ENCODE data around the gene FMN2.

Gene FMN2

DNA sequence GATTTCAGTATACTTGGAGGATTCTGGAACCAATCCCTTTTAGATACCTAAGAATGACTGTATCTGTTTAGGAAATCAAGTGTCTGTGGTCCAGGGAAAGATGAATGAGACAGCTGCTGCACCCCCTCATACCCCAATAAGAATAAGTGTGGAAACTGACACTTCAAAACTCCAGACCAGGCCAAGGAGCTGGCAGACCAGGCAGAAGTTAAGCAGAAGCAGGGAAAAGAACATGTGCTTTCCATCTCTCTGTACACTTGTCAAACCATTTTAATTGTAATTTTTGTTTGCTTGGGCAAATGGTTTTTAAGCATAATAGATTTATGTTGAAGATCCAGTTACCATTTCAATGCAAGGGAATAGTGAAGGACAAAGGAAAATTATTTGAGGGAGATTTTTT lies 420.1 kb downstream of the FMN2 start:
- Mint-ChIP-seq H3K9me3 (no peaks in the 10 kb centered on the region), H3K4me3 (no peak overlapping the region), H3K27me3 (peaks cover 3% of the 10 kb centered on the region), H3K27ac (no peak overlapping the region), H3K36me3 (no peaks in the 10 kb centered on the region), H3K4me1 (no peaks in the 10 kb centered on the region)

- Mint-ChIP-seq H3K4me3 (no peak overlapping the region), H3K36me3 (no peaks in the 10 kb centered on the region), H3K27ac (no peak overlapping the region), H3K4me1 (no peaks in the 10 kb centered on the region), H3K27me3 (peaks cover 3% of the 10 kb centered on the region), H3K9me3 (no peaks in the 10 kb centered on the region)
Observed at GRCh38 chr1:240515505-240515904, 423.8 kb downstream of the FMN2 start.

DNA sequence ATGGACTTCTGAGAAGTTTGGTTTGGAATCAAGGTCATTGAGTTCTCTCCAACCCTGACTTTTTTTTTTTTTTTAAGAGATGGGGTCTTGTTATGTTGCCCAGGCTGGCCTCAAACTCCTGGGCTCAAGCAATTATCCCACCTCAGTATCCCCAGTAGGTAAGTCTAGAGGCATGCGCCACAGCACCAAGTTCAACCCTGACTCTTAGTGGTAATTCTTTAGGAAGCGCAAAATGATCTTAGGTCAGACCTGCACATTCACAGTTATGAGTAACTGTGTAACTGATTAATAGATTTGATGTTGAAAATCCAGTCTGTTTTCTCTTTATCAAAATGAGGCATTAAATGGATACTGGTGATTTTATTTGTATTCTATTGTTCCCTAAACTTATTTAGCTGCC lies 424.4 kb downstream of the FMN2 start:
- no peak overlapping the region for H3K4me3 Mint-ChIP-seq
- H3K27me3 Mint-ChIP-seq: peaks cover 3% of the 10 kb centered on the region
- H3K36me3 Mint-ChIP-seq: no peaks in the 10 kb centered on the region
- no peaks in the 10 kb centered on the region for H3K4me1 Mint-ChIP-seq
- H3K9me3 Mint-ChIP-seq: no peaks in the 10 kb centered on the region
- H3K27ac Mint-ChIP-seq: no peak overlapping the region

DNA sequence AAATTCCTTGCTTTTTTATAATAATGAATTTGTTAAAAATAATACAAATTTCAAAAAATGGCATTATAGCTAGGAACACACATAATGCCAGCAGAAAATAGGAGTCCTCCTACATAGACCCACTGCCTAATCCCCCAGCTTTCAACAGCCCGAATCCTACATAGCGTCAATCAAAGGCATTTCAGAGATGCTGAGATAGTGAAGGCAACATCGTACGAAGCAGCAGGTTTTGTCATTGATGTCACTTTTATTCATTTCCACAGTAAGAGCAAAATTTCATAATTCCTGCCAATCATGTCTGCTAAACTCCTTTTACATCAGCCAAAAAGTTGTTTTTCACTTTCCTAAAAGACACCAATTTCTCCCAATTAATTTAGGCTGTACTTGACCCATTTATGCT lies 426.2 kb downstream of the FMN2 start:
- H3K27me3 Mint-ChIP-seq: peaks cover 3% of the 10 kb centered on the region
- no peak overlapping the region for H3K27ac Mint-ChIP-seq
- no peaks in the 10 kb centered on the region for H3K36me3 Mint-ChIP-seq
- no peaks in the 10 kb centered on the region for H3K9me3 Mint-ChIP-seq
- H3K4me1 Mint-ChIP-seq: no peaks in the 10 kb centered on the region
- no peak overlapping the region for H3K4me3 Mint-ChIP-seq

DNA sequence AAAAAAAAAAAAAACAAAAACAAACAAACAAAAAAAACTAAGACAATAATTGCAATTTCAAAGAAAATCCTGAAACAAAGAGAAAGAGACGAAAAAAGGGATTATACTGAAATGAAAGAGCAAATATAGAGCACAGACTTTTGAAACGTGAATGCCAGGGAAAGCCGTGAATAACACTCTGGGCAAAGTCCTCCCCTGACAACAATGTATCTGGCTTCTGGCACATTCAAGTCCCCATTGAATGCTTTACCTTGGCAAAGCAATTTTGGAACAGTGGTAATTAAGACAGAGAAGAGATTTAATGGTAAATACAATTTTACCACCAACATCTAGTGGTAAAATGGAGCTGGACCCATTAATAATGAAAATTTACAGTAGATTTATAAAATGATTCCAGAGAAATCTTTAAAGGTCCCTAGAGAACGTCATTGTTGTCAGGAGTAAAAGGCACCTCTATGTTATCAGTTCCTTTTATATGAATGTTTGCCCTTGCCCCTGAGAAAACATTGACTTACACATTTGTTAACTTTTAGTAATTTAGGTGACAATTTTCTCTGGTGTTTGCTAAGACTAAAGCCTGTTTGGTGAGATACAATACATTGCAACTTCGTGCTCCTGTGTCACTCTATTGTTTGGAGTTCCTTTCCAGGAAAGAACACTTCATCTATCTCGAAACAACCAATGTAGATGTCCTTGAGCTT lies 430.6 kb downstream of the FMN2 start:
- Mint-ChIP-seq H3K36me3 (no peaks in the 10 kb centered on the region), H3K4me3 (no peak overlapping the region), H3K27ac (no peak overlapping the region), H3K9me3 (no peaks in the 10 kb centered on the region), H3K4me1 (no peaks in the 10 kb centered on the region), H3K27me3 (peaks cover 3% of the 10 kb centered on the region)

DNA sequence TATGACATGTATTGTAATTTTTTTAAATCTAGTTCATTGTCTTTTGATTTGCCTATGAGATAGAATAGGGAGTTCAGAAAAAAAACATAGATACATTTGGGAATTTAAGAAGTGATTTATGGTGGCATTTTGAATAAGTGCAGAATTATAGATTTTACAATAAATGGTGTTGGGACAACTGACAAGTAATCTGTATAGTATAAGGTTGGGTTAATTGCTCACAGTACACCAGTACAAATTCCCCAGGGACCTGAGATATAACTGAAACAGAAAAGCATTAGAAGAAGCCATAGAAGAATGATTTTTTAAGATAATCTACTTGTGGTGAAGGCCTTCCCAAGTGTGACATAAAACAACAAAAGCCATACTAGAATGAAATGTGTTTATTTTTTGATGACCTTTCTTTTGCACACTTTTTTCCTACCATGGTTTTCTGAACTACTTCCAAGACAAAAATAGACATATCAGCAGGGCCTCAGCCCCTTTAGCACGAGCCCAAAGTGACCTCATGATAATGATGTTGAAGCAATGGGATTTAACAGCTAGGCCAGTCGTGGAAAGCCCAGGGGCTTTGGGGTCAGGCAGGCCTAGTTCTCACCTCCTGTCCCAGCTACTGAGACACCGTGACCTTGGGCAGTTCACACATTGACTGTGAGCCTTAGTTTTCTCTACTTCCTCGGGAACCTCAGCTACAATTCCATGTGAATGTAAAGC lies 432.8 kb downstream of the FMN2 start:
- H3K27me3 Mint-ChIP-seq: peaks cover under 1% of the 10 kb centered on the region
- no peak overlapping the region for H3K27ac Mint-ChIP-seq
- no peaks in the 10 kb centered on the region for H3K9me3 Mint-ChIP-seq
- no peaks in the 10 kb centered on the region for H3K36me3 Mint-ChIP-seq
- H3K4me1 Mint-ChIP-seq: no peaks in the 10 kb centered on the region
- no peak overlapping the region for H3K4me3 Mint-ChIP-seq
